AG04450 (cell line): Measurements from ENCODE around the gene SEC14L1. TPM values are rescaled to one million over a fixed set of nuclear protein-coding genes. Genes with fewer than 3 reads are reported as not detected.

ENCODE experiments used
- CTCF ChIA-PET: fragments of 300-600, 350-600 bp; formaldehyde crosslinking; extraction: SDS; loops from one replicate; lab custom pipeline; 2022; ENCODE audit warnings: antibody characterized with exemption, inconsistent platforms; lab: Charles Lee
- POLR2A ChIA-PET: fragments of 350-600 bp; formaldehyde crosslinking; extraction: SDS; loops from one replicate; lab custom pipeline; 2021; ENCODE audit warnings: antibody characterized with exemption, inconsistent platforms; lab: Yijun Ruan, JAX
- DNase-seq: peaks from one replicate; pipeline ENCODE4 v3.0.0-alpha.2; 2011; ENCODE audit warnings: low read depth, low spot score
- H3K27ac ChIP-seq: one replicate; pipeline ENCODE4 v1.5.1; 2012; ENCODE audit warnings: low read depth, low read length, control low read depth
- H3K27me3 ChIP-seq: one replicate; pipeline ENCODE4 v1.6.0; 2012; ENCODE audit warnings: low read length; ENCODE audit not compliant: control insufficient read depth, insufficient read depth
- H3K4me3 ChIP-seq: 2 replicates; pipeline ENCODE4 v1.5.1; 2011; ENCODE audit warnings: mild to moderate bottlenecking, low read depth, low read length, control low read depth
- H3K9me3 ChIP-seq: 2 replicates; pipeline ENCODE4 v1.5.1; 2012; ENCODE audit warnings: low read length; ENCODE audit not compliant: control insufficient read depth, insufficient read depth
- CTCF ChIP-seq: IDR thresholded peaks from 2 replicates; pipeline ENCODE4 v1.5.1; 2011; ENCODE audit warnings: low read depth, low read length, control low read depth, inconsistent platforms
- polyA plus RNA-seq: library from polyadenylated mRNA; depleted of rRNA; stranded (reverse); fragments of >200 nt; gene quantifications from 2 replicates; pipeline ENCODE4 v1.2.3, GENCODE V29; 2011

Gene SEC14L1
- polyA plus RNA-seq, 1 experiment, result 38.7 TPM

DNA sequence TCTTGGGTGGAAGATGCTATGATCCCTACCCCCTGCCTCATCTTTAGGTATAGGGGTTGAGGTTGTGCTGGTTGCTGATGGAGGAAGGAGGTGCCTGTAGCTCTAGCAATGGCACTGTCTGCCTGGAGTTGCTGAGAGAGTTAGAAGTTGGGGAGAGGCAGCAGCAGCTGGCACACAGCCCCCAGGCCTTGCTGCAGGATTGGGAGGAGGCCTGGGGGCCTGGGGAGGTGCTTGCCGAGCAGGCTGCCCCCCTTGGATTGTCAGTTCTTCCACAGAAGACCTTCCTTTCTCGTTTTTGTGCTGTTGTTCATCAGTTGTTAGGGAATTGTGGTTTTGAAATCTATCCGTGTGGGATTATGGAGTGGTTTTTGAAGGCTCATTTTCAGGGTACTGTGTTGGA lies 52.9 kb downstream of the SEC14L1 start:
- Histone ChIP-seq H3K27ac (no peak overlapping the region), H3K27me3 (no peaks in the 10 kb centered on the region), H3K4me3 (no peak overlapping the region), H3K9me3 (no peaks in the 10 kb centered on the region)
- POLR2A ChIA-PET, result no interaction called here
- CTCF ChIA-PET, result no interaction called here
- TF ChIP-seq CTCF, result no peak
- no peak for DNase-seq

DNA sequence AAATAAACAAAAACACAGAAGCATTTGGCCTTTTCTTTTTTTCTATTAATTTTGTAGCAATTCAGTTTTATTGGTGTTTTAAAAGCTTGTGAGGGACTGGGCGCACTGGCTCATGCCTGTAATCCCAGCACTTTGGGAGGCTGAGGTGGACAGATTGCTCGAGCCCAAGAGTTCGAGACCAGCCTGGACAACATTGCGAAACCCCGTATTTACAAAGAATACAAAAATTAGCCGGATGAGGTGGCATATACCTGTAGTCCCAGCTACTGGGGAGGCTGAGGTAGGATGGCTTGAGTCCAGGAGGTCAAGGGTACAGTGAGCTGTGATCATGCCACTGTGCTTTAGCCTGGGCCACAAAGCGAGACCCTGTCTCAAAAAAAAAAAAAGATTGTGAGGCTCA lies 53.4 kb downstream of the SEC14L1 start:
- no peak overlapping the region for H3K4me3 ChIP-seq
- no peak overlapping the region for H3K27ac ChIP-seq
- TF ChIP-seq CTCF, result no peak
- CTCF ChIA-PET, result no interaction called here
- no peak for DNase-seq
- POLR2A ChIA-PET, result no interaction called here
- no peaks in the 10 kb centered on the region for H3K9me3 ChIP-seq
- H3K27me3 ChIP-seq, result no peaks in the 10 kb centered on the region

DNA sequence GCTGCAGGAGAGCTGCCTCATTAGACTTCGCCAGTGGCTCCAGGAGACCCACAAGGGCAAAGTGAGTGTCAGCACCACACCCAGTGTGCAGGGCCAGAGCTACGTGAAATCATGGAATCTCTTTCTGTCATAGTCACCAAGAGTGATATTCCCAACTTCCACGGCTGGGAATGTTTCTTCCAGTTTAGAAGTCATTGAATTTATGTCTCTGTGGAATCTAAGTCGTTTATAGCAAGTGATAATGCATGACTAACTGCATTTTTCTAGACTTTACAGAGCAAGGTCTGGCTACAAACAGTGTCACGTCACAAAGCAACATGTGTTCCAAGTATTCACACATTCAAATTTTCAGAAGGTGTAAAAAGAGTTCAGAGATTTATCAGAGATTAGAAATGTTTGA lies 55.5 kb downstream of the SEC14L1 start:
- ChIA-PET POLR2A (no interaction called here), CTCF (no interaction called here)
- TF ChIP-seq CTCF, result no peak
- DNase-seq, result no peak
- Histone ChIP-seq H3K9me3 (no peaks in the 10 kb centered on the region), H3K27me3 (no peaks in the 10 kb centered on the region), H3K27ac (no peak overlapping the region), H3K4me3 (no peak overlapping the region)

DNA sequence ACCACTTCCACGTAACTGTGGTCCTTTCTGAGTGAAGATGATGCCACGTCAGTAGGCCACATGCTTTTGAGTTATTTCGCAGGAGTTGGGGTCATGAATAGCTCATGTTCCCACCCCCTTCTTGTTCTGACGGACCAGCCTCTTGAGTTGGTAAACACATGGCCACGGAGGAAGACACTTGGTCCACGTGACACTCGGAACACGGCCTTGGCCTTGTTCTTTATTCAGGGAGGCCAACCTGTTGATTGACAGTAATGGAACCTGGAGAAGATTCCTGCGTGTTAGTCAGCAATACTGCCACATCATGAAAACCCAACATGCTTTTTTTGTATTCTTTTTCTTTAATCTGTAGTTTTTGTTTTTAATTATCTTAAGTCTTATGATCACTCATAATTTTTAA lies 56.3 kb downstream of the SEC14L1 start:
- DNase-seq, result no peak
- no peak overlapping the region for H3K4me3 ChIP-seq
- H3K9me3 ChIP-seq, result no peaks in the 10 kb centered on the region
- H3K27me3 ChIP-seq, result no peaks in the 10 kb centered on the region
- POLR2A ChIA-PET, result no interaction called here
- no peak overlapping the region for H3K27ac ChIP-seq
- no peak for TF ChIP-seq CTCF
- CTCF ChIA-PET, result no interaction called here

GRCh38 chr17:77200711-77201110 lies 59.9 kb downstream of the SEC14L1 start:
- CTCF ChIA-PET, result no interaction called here
- no peak overlapping the region for H3K27ac ChIP-seq

More at GRCh38 chr17:77200711-77201110, 59.9 kb downstream of the SEC14L1 start:
- POLR2A ChIA-PET, result no interaction called here
- TF ChIP-seq CTCF, result no peak
- no peak for DNase-seq
- Histone ChIP-seq H3K27me3 (no peaks in the 10 kb centered on the region), H3K9me3 (no peaks in the 10 kb centered on the region), H3K4me3 (no peak overlapping the region)
